GM21528 (cell line): ENCODE data around the gene FSTL4.
"Not testable (repeated sequence)": the region's sequence is repeated elsewhere in the genome, so short reads cannot be mapped to it uniquely, and the experiment has no call there.

Source experiments
- ATAC-seq: cut with Tn5 transposase; IDR thresholded peaks from one replicate; pipeline ENCODE4 v1.9.1; 2021; ENCODE audit warnings: mild to moderate bottlenecking, moderate library complexity; ENCODE audit not compliant: unreplicated experiment, low FRiP score

The FSTL4 gene

DNA sequence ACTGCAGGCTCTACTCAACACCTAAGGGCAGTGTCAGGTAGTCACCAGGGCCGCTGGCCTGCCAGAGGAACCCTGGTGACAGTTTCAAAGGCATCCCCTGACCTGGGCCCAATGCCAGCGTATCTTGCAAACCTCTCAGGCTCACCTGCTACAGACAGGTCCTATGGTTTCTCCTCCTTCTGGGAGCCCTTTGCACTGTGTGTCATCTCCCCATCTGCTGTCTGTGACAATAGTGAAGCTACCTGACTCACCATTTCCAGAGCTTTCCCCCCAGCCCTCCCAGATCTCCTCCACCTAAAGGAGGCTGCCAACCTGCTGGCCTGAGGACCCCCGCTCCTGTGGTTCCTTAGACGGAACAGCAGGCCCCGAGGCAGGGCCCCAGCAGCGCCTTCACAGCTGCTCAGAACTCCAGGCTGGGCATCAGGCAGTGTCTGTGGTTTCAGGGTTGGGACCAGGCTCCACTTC lies 203.1 kb downstream of the FSTL4 start:
- ATAC-seq = no peak

DNA sequence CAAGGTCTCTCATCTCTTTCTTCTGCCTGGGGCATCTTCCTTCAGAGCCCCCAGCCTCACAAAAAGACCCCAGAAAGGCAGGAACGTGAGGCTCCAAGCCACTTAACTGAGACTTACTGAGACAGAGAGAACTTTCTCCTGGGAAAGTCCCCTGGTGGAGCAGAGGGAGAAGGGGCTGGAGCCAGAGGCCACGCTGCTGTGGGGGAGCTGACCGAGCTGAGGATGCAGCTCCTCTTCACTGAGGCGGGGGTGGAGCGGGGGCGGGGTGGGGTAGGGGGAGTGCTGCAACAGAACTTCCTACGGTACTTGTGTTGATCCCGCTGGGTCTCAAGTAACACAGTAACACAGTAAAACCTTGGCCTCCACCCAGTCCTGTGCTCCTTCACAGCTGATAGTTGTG lies 204.0 kb downstream of the FSTL4 start:
- ATAC-seq = no peak

DNA sequence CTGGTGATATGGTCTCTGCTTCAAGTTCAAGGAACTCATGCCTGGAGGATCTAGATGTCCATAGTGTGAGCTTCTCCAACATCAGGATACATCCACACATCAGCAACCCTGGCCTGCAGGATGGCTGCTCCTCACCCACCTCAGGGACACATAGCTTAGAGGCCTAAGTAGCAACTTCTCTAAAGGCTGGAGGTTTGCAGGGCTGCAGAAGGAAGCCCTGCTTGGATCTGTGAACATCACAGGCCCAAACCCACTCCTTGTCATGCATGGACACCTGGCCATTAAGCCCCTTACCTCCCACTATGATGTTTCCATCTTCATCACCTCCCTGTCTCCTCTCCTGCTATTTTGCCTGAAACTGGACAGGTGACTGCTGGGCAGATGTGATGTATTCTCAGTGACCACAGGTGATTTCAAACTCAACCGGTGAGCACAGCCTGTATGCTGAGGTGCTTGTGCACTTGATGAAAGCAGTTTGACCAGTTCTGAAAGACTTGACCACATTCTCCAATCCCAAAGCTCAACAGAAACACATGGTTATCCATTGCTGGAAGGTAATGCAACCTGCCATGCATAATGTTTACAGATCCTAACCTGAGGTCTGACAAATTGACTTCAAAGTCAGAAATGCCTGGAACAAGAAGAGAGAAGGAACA lies 205.2 kb downstream of the FSTL4 start:
- no peak for ATAC-seq

DNA sequence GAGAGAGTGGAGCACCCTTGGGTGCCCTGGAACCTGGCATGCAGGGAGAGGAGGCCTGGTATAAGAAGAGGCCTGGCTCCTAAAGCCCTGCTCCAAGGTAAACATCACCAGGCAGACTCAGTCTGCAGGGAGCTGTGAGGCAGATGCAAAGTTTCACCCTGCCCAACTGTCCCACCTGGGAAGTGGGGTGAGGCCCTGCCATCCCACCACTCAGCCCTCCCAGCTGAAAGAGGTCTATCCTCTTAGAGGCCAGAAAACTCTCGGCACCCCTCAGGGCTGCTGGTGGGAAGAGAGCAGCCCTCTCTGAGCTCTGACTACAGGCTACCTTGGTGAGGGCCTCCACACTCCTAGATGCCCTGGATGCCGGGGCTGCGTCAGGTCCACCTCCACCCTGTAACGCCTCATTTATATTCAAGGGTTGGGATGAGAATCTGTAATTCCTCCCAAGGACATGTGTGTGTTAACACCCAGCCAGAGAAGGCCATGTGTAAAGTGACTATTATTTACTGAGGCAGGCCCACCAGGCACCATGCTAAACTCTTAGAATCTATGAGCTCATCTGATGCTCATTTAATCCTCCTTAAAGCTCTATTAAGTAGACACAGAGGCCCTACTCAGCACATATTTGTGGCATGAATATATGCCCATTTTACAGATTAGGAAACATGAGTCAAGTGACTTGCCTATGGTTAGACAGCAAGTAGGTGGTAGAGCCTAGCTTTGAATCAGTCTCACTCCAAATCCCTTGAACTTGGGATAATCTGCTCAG lies 205.9 kb downstream of the FSTL4 start:
- ATAC-seq = no peak

DNA sequence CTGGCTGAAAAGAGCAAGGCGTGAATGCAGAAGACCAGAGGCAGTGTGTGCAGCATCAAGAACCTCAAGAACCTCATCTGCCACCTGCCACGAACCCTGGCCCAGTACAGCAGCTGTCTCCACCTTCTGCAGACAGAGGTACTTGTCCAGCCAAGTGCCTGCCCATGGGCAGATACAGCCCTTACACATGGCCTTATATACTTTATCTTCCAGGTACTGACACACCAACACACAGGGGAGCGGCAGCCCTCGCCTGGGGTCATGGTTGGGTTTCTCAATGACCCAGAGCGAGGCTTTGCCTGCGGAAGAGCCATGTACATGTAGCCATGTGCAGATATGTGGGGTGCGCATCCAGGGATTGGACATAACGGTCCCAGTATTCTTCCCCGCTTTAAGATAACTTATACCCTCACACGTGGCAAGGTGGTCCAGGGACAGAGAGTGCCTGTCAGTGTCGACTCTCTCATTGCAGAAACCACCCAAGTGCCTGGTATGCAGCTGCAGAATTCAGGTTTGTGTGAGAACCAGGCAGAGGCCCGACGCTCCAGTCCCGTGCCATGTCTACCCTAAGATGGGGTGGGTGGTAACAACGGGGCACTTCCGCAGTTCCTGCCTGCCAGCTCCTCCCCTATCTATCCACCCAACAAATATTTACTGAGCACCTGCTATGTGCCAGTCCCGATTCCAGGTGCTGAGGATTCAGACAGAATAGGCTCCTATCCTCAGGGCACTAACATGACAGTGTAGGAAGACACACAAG lies 206.9 kb downstream of the FSTL4 start:
- ATAC-seq = no peak

DNA sequence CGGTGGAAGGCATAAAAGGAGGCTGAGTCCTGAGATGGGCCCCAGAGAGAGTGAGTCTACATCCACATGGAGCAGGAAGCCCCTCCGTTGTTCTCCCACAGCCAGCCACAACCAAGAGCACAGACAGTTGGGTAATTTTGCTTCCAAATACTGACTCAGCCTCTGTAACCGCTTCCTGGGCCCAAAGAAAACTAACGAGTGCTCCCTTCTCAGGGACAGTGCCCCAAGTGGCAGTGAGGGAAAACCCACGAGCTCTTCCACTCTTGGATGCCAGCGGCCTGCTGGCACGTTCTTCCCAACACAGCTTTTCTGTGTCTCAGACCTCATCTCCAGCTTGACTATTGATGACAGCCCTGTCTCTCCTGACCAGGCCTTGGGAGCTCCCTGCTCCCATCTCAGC lies 207.6 kb downstream of the FSTL4 start:
- ATAC-seq = no peak

DNA sequence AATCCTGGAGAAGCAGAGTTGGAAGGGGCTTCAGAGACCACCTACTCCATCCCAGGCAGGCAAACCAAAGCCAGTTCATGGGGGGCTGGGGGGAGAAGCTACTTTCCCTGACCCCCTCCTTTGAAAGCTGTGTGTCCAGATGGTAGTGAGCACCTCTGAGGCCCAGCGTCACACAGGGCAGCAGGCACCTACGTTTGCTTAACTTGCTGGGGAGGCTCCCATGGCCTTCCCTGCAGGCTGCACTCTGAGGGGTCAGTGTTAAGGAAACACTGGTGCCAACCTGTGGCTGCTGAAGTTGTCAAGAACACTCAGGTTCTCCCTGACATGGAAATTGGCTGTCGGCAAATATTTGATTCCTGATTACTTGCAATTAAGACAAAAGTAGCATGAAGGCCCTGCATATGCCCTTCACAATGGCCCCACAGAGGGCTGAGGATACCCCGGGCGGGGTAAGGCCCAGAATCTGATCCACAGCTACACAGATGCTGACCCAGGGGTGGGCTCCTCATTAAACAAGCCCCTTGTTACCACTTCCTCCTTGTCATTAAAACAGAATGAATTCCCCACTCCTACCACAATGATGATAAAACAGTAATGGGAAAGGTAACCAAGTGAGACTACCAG lies 208.5 kb downstream of the FSTL4 start:
- ATAC-seq = no peak

DNA sequence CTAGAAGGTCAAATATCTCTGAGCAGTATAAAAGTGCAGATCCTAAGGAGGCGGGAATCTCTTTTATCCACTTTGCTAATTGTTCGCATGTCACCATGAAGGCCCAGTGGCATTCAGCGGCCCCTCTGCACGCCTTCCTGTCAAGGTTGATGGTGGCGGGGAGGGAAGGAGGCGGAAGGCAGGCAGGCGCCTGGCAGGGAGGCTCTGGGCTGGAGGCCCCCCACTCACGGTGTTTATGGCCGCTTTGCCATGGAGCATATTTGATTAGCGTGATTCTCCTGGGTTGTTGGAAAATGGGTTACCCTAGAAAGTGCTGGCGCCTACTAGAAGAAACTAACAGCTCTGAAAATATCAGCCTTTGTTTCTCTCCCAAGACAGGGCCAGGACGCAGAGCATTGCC lies 209.6 kb downstream of the FSTL4 start:
- no peak for ATAC-seq

DNA sequence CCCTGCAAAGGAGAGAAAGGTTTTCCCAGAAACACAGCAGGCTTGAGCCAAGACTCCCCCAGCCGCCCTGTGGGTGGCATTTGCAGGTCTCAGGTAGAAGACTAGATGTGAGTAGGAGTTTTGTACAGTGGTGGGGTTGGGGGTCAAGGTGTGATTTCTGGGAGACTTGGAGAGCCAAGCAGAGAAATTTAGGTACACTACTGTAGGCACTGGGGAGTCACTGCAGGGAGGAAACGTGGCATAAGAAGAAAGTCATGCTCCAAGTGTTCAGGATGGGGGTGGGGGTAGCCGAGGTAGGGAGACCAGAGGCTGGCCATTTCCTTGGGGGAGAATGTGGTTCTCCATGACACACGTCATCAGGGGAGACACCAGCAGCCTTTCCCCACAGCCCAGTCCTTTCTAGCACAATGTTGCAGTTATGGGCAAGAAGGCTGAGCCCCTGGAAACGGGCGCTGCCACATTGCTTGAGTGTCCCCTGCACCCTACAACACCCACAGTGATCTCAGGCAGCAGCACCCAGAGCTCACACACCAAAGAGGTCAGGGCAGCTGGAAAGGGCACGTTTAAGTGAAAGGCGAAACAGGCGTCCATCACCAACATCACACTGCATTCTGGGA lies 210.5 kb downstream of the FSTL4 start:
- no peak for ATAC-seq

DNA sequence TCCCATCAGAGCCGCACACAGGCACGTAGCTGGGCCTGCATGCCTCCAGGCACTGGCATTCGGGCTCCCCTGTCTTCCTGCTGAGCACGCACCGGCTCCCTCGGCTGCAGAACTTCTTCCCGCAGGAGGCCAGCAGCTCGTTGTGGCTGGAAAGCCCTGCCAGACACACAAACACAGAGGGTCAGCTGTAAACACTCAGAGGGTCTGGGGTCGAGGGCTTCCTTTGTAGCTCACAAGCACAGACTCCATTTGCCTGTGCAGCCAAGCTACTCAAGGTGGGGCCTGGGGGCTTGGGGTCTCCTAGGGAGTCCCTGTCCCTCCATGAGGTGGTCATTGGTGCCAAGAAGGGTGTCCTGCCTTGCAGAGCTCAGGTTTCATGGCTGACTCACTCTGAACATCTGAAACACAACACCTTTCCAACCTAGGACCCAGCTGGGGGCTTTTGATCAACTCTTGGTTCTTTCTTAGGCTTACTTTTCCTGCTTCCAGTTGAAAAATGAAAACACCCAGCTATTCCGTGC lies 211.4 kb downstream of the FSTL4 start:
- no peak for ATAC-seq

DNA sequence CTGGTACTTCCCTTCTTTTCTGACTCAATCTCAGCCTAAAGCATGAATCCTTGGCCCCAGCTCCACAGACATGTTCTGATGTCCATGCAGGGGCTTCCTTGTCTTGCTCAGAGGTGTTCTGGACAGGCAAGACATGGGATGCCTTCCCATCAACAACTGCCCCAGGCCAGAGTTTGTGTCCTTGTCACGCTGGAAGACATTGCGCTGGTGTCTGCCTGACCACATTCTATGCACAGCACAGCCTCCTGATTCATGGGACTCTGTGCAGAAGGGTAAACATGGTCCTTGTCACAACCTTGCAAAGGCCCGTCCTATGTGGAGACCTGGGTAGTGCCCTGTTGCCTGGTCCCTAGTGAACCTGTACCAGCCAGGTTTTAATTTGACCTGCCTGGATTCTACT lies 212.2 kb downstream of the FSTL4 start:
- no peak for ATAC-seq

DNA sequence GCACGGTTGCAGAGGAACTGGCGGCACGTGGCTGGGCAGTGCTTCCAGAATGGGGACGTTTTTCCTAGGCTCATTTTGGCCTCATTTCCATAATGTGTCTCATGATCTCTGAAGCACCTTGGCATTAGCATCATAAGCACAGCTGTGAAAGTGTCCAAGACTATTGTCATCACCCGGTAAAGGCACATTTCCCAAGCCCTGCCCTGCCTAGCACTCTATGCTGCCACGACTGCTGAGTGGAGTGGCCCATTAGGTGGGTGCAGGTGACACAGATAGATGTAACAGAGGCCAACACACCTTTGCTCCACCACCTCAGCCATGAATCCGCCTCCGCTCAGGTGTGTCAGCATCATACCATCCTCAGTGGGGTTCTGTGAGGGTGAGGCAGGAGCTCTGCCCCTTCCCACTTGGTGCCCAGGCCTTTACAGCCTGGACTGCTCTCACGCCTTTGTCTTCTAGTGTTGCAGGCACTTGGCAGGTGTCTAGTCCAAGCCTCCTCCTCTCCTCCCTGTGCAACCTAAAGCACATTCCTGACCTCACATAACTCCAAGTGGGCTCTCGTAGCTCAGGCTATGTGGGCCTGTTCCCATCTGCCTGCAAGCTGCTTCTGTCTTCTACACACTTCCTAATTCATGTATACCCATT lies 213.0 kb downstream of the FSTL4 start:
- ATAC-seq = no peak

DNA sequence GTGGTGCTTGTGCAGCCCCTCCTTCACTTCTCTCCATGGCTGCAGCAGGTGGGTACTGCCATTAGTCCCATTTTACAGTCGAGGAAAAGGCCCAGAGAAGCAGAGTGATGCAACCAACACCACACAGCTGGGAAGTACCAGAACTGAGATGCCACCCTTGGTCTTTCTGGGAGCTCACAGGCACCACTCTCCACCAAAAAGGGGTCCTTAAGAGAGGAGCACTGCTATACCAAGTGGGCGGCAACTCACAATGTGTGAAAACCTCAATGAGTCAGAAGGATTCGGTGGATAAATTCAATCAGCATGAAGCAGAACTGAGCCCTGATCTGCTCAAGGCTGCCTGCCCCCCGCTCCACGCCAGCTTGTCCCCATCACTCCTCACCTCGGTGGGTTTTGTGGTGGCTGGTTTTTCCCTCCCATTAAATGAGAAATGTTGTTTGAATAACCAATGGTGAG lies 213.7 kb downstream of the FSTL4 start:
- ATAC-seq = no peak

DNA sequence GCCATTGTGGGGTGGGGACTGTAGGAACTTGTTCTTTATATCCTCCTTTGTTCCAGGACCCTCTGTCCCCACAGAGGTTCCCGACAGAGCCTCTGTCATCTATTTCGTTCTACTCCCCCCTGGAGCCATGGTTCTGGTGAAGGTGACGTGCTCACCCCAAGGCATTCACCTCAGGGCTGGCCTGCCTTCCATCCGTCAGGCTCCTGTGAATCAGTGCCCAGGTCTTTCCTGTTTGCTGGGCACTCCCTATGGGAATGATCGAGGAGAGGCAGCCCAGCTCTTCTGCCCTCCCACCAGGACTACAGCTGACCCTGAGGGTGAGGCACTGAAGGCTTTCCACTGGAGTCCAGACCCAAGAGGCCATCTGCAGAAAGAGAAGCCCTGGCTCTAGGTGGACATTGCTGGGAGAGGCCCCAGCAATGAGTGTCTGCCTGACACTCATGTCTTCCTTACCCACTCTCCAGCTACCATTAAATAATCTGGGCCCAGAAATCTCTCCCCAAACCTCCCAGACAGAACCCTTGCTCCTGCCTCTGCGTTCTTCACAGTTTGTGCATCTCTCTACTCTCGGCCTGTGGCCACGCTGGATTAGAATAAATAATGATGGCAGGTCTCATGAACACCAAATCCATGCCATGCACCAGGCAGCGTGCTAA lies 214.2 kb downstream of the FSTL4 start:
- no peak for ATAC-seq

DNA sequence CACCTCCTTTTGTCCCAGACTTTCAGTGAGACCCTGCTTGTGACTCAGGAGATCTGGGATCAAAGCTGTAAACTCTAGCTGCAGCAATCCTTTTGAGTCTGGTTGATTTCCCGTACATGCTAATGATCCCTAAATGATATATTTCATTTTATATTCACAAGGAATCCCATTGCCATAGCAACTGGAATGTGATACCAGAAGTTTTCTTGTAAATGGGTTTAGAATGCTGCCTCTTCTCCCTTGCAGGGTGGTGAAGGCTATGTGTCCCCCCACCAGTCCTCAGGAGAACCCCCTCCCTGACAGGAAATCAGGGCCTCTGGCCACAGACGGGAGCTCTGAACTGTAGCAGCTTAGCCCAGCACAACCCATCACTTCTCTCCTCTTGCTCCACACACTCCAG lies 215.0 kb downstream of the FSTL4 start:
- no peak for ATAC-seq

DNA sequence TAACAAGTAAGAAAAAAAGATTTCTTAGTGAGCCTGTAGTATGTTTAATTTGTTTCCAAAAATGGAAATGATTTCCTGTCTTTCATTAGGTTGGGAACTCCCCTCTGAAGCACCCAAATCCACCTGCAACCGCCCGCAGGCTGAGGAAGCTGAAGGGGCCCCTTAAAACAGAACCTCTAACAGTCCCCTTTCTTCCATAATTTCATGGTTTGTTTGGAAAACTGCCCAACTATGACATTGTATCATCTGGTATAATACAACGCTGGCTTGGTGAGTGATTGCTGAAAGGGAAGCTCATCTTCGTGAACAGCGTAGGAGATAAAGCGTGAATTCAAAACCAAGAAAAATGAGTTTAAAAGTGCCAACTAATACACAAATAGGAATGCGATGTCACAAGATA lies 215.5 kb downstream of the FSTL4 start:
- no peak for ATAC-seq

DNA sequence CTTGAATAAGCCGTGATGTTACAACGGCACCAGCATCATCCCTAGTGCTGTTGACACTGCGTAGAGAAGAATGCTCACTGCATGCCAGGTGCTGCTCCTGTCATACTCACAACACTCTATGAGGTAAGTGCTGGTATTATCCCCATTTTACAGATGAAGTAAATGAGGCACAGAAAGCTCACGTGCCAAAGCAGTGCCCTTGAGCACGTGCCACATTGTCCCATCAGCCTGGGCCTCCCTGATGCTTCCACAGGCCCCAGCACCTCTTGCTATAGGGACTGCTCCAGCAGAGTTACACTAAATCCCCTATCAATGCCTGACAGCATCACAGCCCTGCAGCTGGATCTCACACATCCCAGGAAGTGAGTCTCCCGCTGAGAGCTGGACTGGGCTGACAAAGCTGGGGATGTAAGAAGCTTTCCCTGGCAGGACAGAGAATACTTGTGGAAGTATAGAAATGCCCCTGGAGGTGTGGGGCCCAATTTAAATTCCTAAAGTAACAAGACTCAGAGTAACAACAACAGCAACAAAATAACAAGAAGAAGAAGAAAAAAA lies 216.1 kb downstream of the FSTL4 start:
- ATAC-seq = no peak

DNA sequence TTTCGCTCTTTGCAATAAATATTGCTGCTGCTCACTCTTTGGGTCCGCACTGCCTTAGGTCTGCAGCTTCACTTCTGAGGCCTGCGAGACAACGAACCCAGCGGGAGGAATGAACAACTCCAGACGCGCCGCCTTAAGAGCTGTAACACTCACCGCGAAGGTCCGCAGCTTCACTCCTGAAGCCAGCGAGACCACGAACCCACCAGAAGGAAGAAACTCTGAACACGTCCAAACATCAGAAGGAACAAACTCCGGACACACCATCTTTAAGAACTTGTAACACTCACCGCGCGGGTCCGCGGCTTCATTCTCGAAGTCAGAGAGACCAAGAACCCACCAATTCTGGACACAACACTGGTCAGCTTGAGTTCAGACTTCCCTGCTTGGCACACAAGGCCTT lies 217.1 kb downstream of the FSTL4 start:
- ATAC-seq = not testable (repeated sequence)

DNA sequence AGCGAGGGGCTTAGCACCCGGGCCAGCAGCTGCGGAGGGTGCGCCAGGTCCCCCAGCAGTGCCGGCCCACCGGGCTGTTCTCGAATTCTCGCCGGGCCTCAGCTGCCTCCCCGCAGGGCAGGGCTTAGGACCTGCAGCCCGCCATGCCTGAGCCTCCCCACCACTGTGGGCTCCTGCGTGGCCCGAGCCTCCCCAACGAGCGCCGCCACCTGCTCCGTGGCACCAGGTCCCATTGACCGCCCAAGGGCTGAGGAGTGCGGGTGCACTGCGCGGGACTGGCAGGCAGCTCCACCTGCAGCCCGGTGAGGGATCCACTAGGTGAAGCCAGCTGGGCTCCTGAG lies 217.9 kb downstream of the FSTL4 start:
- not testable (repeated sequence) for ATAC-seq
